NOMO-1 treated with dmso at 0.1 percent for 144 hours (cell line): ENCODE measurements around the gene ZNF668.
"Not testable (repeated sequence)": the region's sequence is repeated elsewhere in the genome, so short reads cannot be mapped to it uniquely, and the experiment has no call there.

Experiments
- DNase-seq: peaks from one replicate; lab custom pipeline; 2025; ENCODE audit not compliant: unreplicated experiment; lab: John Stamatoyannopoulos, UW

Gene ZNF668

GRCh38 chr16:31100876-31101641, 27.0 kb upstream of the ZNF668 start:
- DNase-seq, result not testable (repeated sequence)

DNA sequence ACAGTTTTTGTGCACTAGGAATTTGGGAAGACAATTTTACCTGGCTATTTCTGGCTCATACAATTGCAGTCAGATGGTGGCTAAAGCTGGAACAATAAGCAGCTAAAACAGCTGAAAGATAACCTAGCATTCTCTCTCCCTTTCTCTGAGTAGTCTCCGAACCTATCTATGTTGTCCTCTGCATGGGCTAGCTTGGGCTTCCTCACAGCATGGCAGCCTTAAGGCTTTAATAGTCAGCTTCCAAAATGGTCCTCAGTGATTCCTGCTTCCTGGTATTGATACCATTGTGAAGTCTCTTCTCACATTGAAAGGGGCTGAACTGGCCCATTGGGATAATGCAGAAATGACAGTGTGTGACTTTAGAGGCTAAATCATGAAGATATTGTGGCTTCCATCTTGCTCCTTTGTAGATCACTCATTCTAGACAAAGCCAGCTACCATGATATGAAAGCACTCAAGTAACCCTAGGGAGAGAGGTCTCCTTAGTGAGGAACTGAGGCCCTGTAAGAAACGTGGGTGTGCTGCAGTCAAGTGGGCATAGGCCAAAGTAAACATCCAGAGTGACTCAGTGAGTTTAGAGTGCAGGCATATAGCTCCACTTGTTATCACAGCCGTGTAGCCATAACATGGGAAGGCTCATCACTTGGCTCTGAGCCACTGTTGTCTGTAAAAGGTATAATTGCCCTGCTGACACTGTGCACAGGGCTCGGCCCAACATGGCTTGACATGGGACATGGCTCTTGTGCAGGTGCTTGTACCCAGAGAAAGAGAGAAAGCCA, 26.0 kb upstream of the ZNF668 start:
- no peak for DNase-seq

- DNase-seq, result peak; percentile 98
Observed at GRCh38 chr16:31094424-31095120, 20.5 kb upstream of the ZNF668 start, which contains the start of gene VKORC1. Gene VKORC1, minus strand, starts transcription at chr16:31094797. Its CDS starts 68 bp downstream, at chr16:31094729.

GRCh38 chr16:31094088-31094423, 20.0 kb upstream of the ZNF668 start:
- DNase-seq, result no peak

DNA sequence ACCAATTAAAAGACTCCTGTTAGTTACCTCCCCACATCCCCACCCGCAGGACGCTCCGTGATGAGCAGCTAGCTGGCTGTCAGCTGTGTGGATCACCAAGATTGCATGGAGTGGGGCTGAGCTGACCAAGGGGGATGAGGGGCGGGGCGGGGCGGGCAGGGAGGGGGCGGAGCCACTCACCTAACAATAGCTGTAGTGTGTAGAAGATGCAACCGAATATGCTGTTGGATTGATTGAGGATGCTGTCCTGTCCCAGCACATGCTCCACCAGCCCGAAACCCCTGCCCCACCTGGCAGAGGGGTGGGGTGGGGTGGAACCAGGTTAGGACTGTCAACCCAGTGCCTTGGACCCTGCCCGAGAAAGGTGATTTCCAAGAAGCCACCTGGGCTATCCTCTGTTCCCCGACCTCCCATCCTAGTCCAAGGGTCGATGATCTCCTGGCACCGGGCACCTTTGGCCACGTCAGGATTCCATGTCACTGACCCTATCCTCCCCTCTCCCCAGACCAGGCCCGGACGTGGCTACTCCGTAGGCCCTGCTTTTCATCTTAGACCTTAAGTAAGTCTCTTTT, 19.2 kb upstream of the ZNF668 start:
- DNase-seq, result no peak

DNA sequence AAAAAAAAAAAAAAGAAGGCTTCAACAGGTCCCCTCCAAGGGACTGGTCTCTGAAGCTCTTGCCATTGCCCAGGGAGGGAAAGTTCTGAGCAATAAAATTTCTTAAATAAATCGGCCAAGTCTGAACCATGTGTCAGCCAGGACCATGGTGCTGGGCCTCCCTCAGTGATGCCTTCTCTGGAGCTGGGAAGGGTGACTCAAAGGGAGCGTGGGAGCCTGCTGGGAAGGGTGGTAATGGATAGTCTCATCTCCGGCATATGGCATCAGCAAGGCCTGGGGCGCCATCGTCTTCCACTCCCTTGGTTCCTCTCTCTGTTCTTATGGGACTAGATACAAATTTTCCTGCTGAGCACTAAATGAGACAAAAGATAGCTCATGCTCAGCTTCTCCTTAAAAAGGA, 18.3 kb upstream of the ZNF668 start:
- no peak for DNase-seq

- no peak for DNase-seq
Observed at GRCh38 chr16:31090540-31090939, 16.5 kb upstream of the ZNF668 start.

DNA sequence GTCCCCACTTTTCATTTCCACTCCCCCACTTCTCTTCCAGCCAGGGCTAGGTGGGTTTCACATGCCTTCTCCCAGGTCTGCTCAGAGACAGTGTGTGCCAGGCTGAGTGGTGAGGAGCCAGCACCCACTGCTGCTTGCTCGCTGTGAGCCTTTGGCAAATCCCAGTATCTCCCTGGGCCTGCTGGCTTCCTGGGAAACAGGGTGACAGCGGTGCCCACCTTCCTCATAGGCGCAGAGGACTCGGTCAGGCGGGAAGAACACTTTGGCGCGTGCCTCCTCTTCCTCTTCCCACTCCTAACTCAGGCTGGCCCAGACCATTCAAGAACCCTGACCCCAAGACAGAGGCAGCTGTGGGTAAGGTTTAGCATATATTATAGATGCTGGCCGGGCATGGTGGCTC, 15.2 kb upstream of the ZNF668 start:
- DNase-seq, result no peak

DNA sequence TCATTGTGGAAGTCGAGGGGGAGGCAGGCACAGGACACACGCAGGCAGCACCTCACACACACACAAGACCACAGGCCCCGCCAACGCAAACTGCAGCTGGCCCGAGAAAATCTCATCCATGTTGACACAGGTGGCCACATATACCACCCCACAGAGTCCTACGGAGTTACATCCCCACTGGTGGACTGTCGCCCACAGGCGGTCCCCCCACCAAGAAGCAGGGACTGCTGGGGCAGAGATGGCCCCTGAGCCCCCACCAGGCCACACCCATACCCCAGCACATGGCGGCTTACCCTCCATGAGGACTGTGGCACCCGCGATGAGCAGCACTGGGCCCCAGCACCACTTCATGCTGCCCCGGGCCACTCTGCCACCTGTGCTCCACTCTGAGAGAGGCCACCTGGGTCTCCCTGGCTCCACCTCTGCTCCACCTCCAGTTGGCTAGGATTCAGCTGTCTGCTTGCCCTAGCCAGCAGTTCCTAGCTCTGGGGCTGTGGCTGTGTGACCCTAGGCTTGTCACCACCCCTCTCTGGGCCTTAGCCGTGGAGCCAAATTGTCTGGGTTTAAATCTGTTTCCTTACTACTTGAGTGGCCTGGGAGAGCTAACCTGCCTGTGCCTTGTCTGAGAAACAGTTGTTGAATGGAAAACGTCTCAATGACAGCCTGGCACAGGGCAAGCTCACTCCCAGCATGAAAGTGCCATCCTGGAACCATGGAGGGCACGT, 14.6 kb upstream of the ZNF668 start, which contains the start of gene PRSS53:
Gene PRSS53, minus strand, starts transcription at position 485 of the 725 bp plus-strand sequence. Its CDS starts 134 bp downstream, at position 351.
- DNase-seq, result no peak

DNA sequence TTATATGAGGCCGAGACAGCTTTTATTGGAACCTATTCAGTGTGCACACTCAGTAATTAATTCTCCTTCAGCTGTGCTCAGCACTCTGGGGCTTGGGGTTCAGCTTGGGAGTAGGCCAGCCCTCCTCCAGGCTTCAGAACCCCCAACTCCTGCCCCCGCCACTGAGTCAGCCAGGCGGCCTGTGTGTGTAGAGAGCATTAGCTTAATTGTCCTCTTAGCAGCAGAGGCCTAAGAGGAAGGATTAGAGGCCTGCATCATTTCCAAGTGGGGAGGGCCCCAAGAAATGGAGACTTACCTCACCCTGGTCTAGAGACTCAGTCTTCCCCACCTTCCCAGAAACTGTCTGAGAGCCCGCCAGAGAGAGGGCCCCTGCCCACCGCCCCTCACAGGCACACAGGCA, 13.9 kb upstream of the ZNF668 start:
- no peak for DNase-seq

GRCh38 chr16:31087481-31087880, 13.4 kb upstream of the ZNF668 start:
- DNase-seq, result no peak

GRCh38 chr16:31086629-31086906, 12.5 kb upstream of the ZNF668 start:
- no peak for DNase-seq

DNA sequence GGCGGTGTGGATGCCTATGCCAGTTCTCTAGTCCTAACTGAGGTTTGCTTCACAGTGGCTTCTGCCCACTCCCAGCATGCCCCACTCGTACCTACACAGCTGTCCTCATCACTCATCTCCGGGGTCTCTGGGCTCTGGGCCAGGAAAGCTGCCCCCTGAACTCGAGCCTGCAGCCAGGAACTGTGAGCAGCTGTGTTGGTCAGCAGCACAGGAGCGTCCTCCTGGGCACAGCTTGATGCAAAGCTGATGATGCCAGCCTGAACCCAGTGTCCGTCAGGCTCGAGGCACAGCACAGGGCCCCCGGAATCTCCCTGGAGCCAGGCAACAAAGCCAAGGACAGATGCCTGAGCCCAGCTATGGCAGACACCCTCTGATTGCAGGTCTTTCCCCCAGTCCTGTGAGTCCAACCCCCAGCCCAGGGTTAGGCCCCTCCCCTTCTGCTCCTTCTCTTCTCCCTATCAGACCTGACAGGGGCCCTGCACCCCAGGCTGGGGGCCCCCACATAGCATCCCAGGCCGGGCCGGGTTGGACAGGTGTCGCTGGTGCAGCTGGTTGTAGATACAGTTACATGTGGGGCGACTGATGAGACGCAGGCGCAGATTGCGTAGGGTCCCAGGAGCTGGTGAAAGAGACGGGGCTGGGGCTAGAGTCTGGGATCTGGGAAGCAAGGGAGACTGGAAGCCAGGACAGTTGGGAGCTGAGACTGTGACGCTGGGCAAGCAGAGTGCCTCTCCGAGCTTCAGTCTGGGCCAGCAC, 12.0 kb upstream of the ZNF668 start:
- no peak for DNase-seq

GRCh38 chr16:31085411-31085810, 11.4 kb upstream of the ZNF668 start:
- no peak for DNase-seq

GRCh38 chr16:31084584-31085302, 10.7 kb upstream of the ZNF668 start:
- DNase-seq, result no peak

- DNase-seq, result no peak
Observed at GRCh38 chr16:31083981-31084380, 9.9 kb upstream of the ZNF668 start.

DNA sequence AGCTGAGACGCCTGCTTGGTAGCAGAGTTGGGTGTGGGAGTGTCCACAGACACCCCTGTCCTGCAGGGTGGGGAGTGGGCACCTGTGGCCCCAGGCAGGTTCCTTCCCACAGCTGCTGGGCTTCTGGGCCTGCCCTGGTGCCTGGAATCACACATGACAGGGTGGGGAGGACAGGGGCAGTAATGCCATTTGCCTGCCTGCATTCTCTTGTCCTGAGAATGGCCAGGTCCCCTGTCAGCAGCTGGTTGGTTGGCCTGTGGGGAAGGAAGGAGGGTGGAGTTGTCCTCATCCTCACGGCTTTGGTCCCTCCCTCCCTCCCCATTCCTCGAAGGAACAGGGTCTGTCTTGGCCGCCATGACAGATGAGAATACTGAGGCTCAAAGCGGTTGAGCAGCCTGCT, 9.5 kb upstream of the ZNF668 start:
- no peak for DNase-seq

GRCh38 chr16:31083081-31083480, 9.0 kb upstream of the ZNF668 start:
- no peak for DNase-seq

DNA sequence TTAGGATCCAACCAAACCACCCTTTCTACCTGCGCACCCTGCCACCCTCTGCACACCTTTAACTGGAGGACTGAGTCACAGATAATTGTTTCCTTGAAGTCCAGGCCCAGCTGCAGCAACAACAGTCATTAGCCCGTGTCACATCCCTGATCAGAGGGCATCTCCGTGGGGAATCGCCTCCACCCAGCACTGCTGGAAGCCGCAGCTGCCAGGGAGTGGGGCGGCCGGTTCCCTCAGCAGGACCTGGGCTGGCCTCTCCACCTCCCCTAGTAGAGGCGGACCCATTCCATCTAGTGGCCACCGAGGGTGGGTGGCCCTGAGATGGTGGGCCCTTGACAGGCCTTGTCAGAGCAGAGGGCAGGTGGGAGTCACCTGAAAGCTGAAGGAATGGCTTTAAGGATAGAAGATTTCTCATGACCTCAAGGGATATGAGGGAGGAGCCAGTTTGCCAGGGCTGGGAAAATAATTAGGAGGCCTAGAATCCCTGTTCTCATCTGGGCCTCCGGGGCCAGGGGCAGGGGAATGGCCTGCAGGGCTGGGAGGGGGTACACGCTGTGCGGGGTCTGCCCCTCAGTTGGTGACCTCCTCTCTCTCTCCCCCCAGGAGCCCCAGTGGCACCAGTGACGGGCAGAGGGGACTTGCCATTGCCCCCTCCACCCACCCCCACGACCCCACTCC, 8.5 kb upstream of the ZNF668 start:
- DNase-seq, result no peak
